Esophagus (tissue), 2 donors: ENCODE results near the gene NUCKS1. TPM values are rescaled to one million over a fixed set of nuclear protein-coding genes. Genes with fewer than 3 reads are reported as not detected.

Experiments used
- H3K27ac ChIP-seq, 2 donors: one replicate each; pipeline ENCODE4 v1.5.1; 2013; ENCODE audit warnings: low read depth in 2 of 2, mild to moderate bottlenecking in 2 of 2, inconsistent platforms in 1 of 2, low read length in 1 of 2, moderate library complexity in 1 of 2
- H3K27me3 ChIP-seq, 2 donors: one replicate each; pipeline ENCODE4 v1.6.1; 2013; ENCODE audit warnings: low read length in 2 of 2, control low read depth in 1 of 2, mild to moderate bottlenecking in 1 of 2; ENCODE audit not compliant: insufficient read depth in 2 of 2, control insufficient read depth in 1 of 2
- H3K36me3 ChIP-seq, 2 donors: one replicate each; pipeline ENCODE4 v1.6.1; 2013; ENCODE audit warnings: low read length in 1 of 2; ENCODE audit not compliant: control insufficient read depth in 2 of 2, insufficient read depth in 2 of 2
- H3K4me1 ChIP-seq, 2 donors: one replicate each; pipeline ENCODE4 v1.6.1; 2013; ENCODE audit warnings: low read length in 1 of 2; ENCODE audit not compliant: control insufficient read depth in 2 of 2, insufficient read depth in 2 of 2
- H3K4me3 ChIP-seq, 2 donors: one replicate each; pipeline ENCODE4 v1.5.1; 2013; ENCODE audit warnings: low read length in 2 of 2, mild to moderate bottlenecking in 2 of 2, low read depth in 1 of 2, moderate library complexity in 1 of 2
- H3K9me3 ChIP-seq, 2 donors: one replicate each; pipeline ENCODE4 v1.6.1; 2013; ENCODE audit warnings: mild to moderate bottlenecking in 2 of 2, low read depth in 1 of 2, low read length in 1 of 2, moderate library complexity in 1 of 2; ENCODE audit not compliant: control insufficient read depth in 2 of 2, insufficient read depth in 1 of 2
- WGBS, 2 donors: extraction: QIAGEN DNeasy Blood & Tissue Kit; methylation state at CpG; one replicate each; pipeline ENCODE4 v1.1.7; 2013; 5-methylcytosine and 5-hydroxymethylcytosine counted together
- polyA plus RNA-seq, 2 donors: library from polyadenylated mRNA; stranded (reverse); fragments of 200-250 nt; gene quantifications; one replicate each; pipeline ENCODE4 v1.2.3, GENCODE V29; 2013
- donor health status: healthy with polysubstance abuse.
- donor health status: Bipolar disorder and iron deficiency.

The NUCKS1 gene
- polyA plus RNA-seq, 2 donors, result 25.1 to 26.5 TPM

GRCh38 chr1:205677167-205677566 lies 72.8 kb downstream of the NUCKS1 start:
- 65 to 76% methylated on average over 5 of the region's 5 CpGs for WGBS, 2 donors

GRCh38 chr1:205676597-205676996 lies 73.4 kb downstream of the NUCKS1 start:
- no peak overlapping the region for H3K27ac ChIP-seq
- no peaks in the 10 kb centered on the region for H3K27me3 ChIP-seq
- H3K4me1 ChIP-seq, result peaks cover 5 to 13% of the 10 kb centered on the region in 2 donors
- 64 to 66% methylated on average over 3 of the region's 3 CpGs for WGBS, 2 donors
- H3K9me3 ChIP-seq, result no peaks in the 10 kb centered on the region
- H3K36me3 ChIP-seq, result no peaks in the 10 kb centered on the region
- H3K4me3 ChIP-seq, result no peak overlapping the region

More at GRCh38 chr1:205677167-205677566, 72.8 kb downstream of the NUCKS1 start:
- Histone ChIP-seq H3K4me3 (no peak overlapping the region), H3K27ac (no peak overlapping the region), H3K27me3 (no peaks in the 10 kb centered on the region), H3K36me3 (no peaks in the 10 kb centered on the region), H3K9me3 (no peaks in the 10 kb centered on the region), H3K4me1 (peaks cover 7 to 13% of the 10 kb centered on the region in 2 donors)

- 91 to 92% methylated on average over 5 of the region's 5 CpGs for WGBS, 2 donors
- no peaks in the 10 kb centered on the region for H3K27me3 ChIP-seq
These were observed 74.0 kb downstream of the NUCKS1 start for GRCh38 chr1:205676002-205676401.

GRCh38 chr1:205675247-205675646 lies 74.7 kb downstream of the NUCKS1 start:
- WGBS, 2 donors, result 91 to 98% methylated on average over 4 of the region's 4 CpGs
- Histone ChIP-seq H3K36me3 (no peaks in the 10 kb centered on the region), H3K4me3 (no peak overlapping the region), H3K27me3 (no peaks in the 10 kb centered on the region), H3K4me1 (peaks cover 0 to 11% of the 10 kb centered on the region in 2 donors), H3K9me3 (no peaks in the 10 kb centered on the region), H3K27ac (no peak overlapping the region)

More at GRCh38 chr1:205676002-205676401, 74.0 kb downstream of the NUCKS1 start:
- Histone ChIP-seq H3K4me3 (no peak overlapping the region), H3K27ac (no peak overlapping the region), H3K36me3 (no peaks in the 10 kb centered on the region), H3K4me1 (peaks cover 0 to 11% of the 10 kb centered on the region in 2 donors), H3K9me3 (no peaks in the 10 kb centered on the region)

GRCh38 chr1:205672970-205673369 lies 77.0 kb downstream of the NUCKS1 start:
- Histone ChIP-seq H3K4me1 (peaks cover 0 to 7% of the 10 kb centered on the region in 2 donors), H3K27me3 (no peaks in the 10 kb centered on the region), H3K36me3 (no peaks in the 10 kb centered on the region), H3K4me3 (no peak overlapping the region), H3K27ac (no peak overlapping the region), H3K9me3 (no peaks in the 10 kb centered on the region)
- WGBS, 2 donors, result 79 to 82% methylated on average over 4 of the region's 4 CpGs

GRCh38 chr1:205672395-205672889 lies 77.5 kb downstream of the NUCKS1 start:
- H3K4me1 ChIP-seq, result peaks cover 0 to 10% of the 10 kb centered on the region in 2 donors
- H3K27ac ChIP-seq, result no peak overlapping the region
- WGBS, 2 donors, result 73 to 76% methylated on average over 11 of the region's 11 CpGs
- H3K4me3 ChIP-seq, result no peak overlapping the region
- no peaks in the 10 kb centered on the region for H3K9me3 ChIP-seq
- no peaks in the 10 kb centered on the region for H3K27me3 ChIP-seq
- H3K36me3 ChIP-seq, result no peaks in the 10 kb centered on the region

- Histone ChIP-seq H3K27me3 (no peaks in the 10 kb centered on the region), H3K4me1 (peaks cover 0 to 15% of the 10 kb centered on the region in 2 donors), H3K9me3 (no peaks in the 10 kb centered on the region), H3K27ac (no peak overlapping the region), H3K4me3 (no peak overlapping the region), H3K36me3 (no peaks in the 10 kb centered on the region)
- 80 to 81% methylated on average over 13 of the region's 13 CpGs for WGBS, 2 donors
These were observed 79.2 kb downstream of the NUCKS1 start for GRCh38 chr1:205670611-205671430.

GRCh38 chr1:205670150-205670446 lies 79.9 kb downstream of the NUCKS1 start:
- H3K27ac ChIP-seq, result no peak overlapping the region
- WGBS, 2 donors, result 85 to 86% methylated on average over 5 of the region's 5 CpGs
- H3K9me3 ChIP-seq, result no peaks in the 10 kb centered on the region
- H3K36me3 ChIP-seq, result no peaks in the 10 kb centered on the region
- H3K27me3 ChIP-seq, result no peaks in the 10 kb centered on the region
- H3K4me1 ChIP-seq, result peaks cover 0 to 21% of the 10 kb centered on the region in 2 donors
- no peak overlapping the region for H3K4me3 ChIP-seq

GRCh38 chr1:205669341-205670149 lies 80.4 kb downstream of the NUCKS1 start:
- H3K36me3 ChIP-seq, result no peaks in the 10 kb centered on the region
- peaks cover 0 to 25% of the 10 kb centered on the region in 2 donors for H3K4me1 ChIP-seq
- no peak overlapping the region for H3K4me3 ChIP-seq
- H3K27me3 ChIP-seq, result no peaks in the 10 kb centered on the region
- 60% methylated on average over 20 of the region's 20 CpGs for WGBS, 2 donors
- no peaks in the 10 kb centered on the region for H3K9me3 ChIP-seq
- H3K27ac ChIP-seq, result no peak overlapping the region
